SU-DHL-6 (cell line): ENCODE results near the gene GSTM2.

Experiments used
- H2AFZ ChIP-seq: fragments of 200-600 bp; sonication (generic); 2 replicates; pipeline ENCODE4 v1.6.1; 2014; ENCODE audit warnings: low read depth, mild to moderate bottlenecking, moderate library complexity, mixed read lengths, antibody characterized with exemption, low read length; ENCODE audit not compliant: severe bottlenecking
- H3F3A ChIP-seq: fragments of 200-600 bp; shearing (Covaris generic); 2 replicates; pipeline ENCODE4 v1.6.0; 2016; ENCODE audit warnings: antibody characterized with exemption, mild to moderate bottlenecking; ENCODE audit not compliant: insufficient read depth
- H3K27ac ChIP-seq: fragments of 200-600 bp; sonication (generic); 2 replicates; pipeline ENCODE4 v1.5.1; 2016; ENCODE audit warnings: low read depth, mild to moderate bottlenecking, low read length, moderate library complexity, mixed read lengths
- H3K27me3 ChIP-seq: fragments of 200-600 bp; sonication (generic), shearing (Covaris generic); 2 replicates; pipeline ENCODE4 v1.6.0; 2014; ENCODE audit warnings: mild to moderate bottlenecking, low read length
- H3K36me3 ChIP-seq: fragments of 200-600 bp; sonication (generic); 2 replicates; pipeline ENCODE4 v1.6.1; 2014; ENCODE audit warnings: mild to moderate bottlenecking, low read length, mixed read lengths
- H3K4me2 ChIP-seq: fragments of 300-600, 200-600 bp; shearing (Covaris generic), sonication (generic); 2 replicates; pipeline ENCODE4 v1.6.0; 2014; ENCODE audit warnings: low read length, low read depth, mild to moderate bottlenecking; ENCODE audit not compliant: poor library complexity, severe bottlenecking
- H3K4me3 ChIP-seq: fragments of 200-600 bp; sonication (generic); 2 replicates; pipeline ENCODE4 v1.5.1; 2014; ENCODE audit warnings: antibody characterized with exemption, low read length, mild to moderate bottlenecking, mixed read lengths; ENCODE audit not compliant: insufficient read depth, poor library complexity, severe bottlenecking
- H3K79me2 ChIP-seq: fragments of 200-600 bp; sonication (generic); 2 replicates; pipeline ENCODE4 v1.6.1; 2014; ENCODE audit warnings: mild to moderate bottlenecking, low read length, moderate library complexity; ENCODE audit not compliant: insufficient read depth
- H3K9ac ChIP-seq: fragments of 200-600 bp; sonication (generic); 2 replicates; pipeline ENCODE4 v1.7.0; 2014; ENCODE audit warnings: mild to moderate bottlenecking, low read length
- H3K9me2 ChIP-seq: fragments of 200-600 bp; sonication (generic); replicated peaks from 2 replicates; pipeline ENCODE4 v1.6.1; 2014; ENCODE audit warnings: low read length; ENCODE audit not compliant: insufficient read depth
- H3K9me3 ChIP-seq: fragments of 200-600 bp; sonication (generic); 2 replicates; pipeline ENCODE4 v1.6.1; 2014; ENCODE audit warnings: low read length, mixed read lengths; ENCODE audit not compliant: insufficient read depth
- H4K20me1 ChIP-seq: fragments of 200-600 bp; sonication (generic); 2 replicates; pipeline ENCODE4 v1.6.1; 2014; ENCODE audit warnings: low read depth, mild to moderate bottlenecking, antibody characterized with exemption, low read length, moderate library complexity, mixed read lengths
- EZH2phosphoT487 ChIP-seq: fragments of 200-600 bp; sonication (generic), shearing (Covaris generic); conservative IDR thresholded peaks from 2 replicates; pipeline ENCODE4 v1.6.1; 2018; ENCODE audit warnings: mild to moderate bottlenecking, antibody characterized with exemption, low read length, moderate library complexity, mixed read lengths
- TF ChIP-seq, protein P1 (sequence below): fragments of 200-600 bp; sonication (generic); IDR thresholded peaks from one replicate; pipeline ENCODE4 v1.5.1; 2017; ENCODE audit warnings: antibody characterized with exemption, mild to moderate bottlenecking, low read length, moderate library complexity; ENCODE audit not compliant: insufficient read depth, poor library complexity, severe bottlenecking

GSTM2 gene

GRCh38 chr1:109624201-109625010 is 43.5 kb upstream of the GSTM2 start:
- Histone ChIP-seq H3K9ac (peak overlapping the region; percentile 28; the same call in 1 of the 2 replicates), H3K79me2 (peaks cover 25% of the 10 kb centered on the region; the same call in 1 of the 2 replicates), H2AFZ (no peak overlapping the region), H4K20me1 (no peaks in the 10 kb centered on the region), H3K27ac (no peak overlapping the region), H3K9me3 (no peaks in the 10 kb centered on the region), H3K36me3 (no peaks in the 10 kb centered on the region), H3K4me3 (peak overlapping the region; percentile 8), H3F3A (no peaks in the 10 kb centered on the region), H3K27me3 (no peaks in the 10 kb centered on the region), H3K4me2 (peak overlapping the region; percentile 29), H3K9me2 (no peaks in the 10 kb centered on the region)
- no peak for TF ChIP-seq EZH2phosphoT487
- TF ChIP-seq, protein P1, sequence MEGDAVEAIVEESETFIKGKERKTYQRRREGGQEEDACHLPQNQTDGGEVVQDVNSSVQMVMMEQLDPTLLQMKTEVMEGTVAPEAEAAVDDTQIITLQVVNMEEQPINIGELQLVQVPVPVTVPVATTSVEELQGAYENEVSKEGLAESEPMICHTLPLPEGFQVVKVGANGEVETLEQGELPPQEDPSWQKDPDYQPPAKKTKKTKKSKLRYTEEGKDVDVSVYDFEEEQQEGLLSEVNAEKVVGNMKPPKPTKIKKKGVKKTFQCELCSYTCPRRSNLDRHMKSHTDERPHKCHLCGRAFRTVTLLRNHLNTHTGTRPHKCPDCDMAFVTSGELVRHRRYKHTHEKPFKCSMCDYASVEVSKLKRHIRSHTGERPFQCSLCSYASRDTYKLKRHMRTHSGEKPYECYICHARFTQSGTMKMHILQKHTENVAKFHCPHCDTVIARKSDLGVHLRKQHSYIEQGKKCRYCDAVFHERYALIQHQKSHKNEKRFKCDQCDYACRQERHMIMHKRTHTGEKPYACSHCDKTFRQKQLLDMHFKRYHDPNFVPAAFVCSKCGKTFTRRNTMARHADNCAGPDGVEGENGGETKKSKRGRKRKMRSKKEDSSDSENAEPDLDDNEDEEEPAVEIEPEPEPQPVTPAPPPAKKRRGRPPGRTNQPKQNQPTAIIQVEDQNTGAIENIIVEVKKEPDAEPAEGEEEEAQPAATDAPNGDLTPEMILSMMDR = no peak

DNA sequence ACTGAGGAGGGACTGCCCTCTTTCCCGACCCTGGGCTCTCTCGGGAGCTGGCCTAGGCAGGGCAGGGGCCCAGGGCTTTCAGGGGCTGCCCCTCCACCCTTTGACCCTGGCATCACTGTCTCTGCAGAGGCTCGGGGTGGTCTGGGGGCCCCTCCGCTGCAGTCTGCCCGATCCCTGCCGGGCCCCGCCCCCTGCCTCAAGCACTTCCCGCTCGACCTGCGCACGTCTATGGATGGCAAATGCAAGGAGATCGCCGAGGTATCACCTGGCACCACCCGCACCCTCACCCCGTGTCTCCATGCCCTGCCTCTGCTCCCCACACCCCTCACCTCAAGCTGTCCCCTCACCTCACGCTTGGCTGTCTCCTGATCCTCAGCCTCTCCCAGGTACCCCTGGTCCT is 42.7 kb upstream of the GSTM2 start:
- no peak overlapping the region for H3K4me2 ChIP-seq
- TF ChIP-seq, protein P1 = no peak
- no peak for TF ChIP-seq EZH2phosphoT487
- H3K4me3 ChIP-seq = no peak overlapping the region
- H3K9me2 ChIP-seq = no peaks in the 10 kb centered on the region
- H3K79me2 ChIP-seq = peaks cover 20% of the 10 kb centered on the region; the same call in 1 of the 2 replicates
- H3K27ac ChIP-seq = no peak overlapping the region
- no peaks in the 10 kb centered on the region for H4K20me1 ChIP-seq
- no peaks in the 10 kb centered on the region for H3K27me3 ChIP-seq
- no peak overlapping the region for H3K9ac ChIP-seq
- no peaks in the 10 kb centered on the region for H3F3A ChIP-seq
- no peak overlapping the region for H2AFZ ChIP-seq
- no peaks in the 10 kb centered on the region for H3K36me3 ChIP-seq
- H3K9me3 ChIP-seq = no peaks in the 10 kb centered on the region

- TF ChIP-seq, protein P1 = no peak
- TF ChIP-seq EZH2phosphoT487 = no peak
- Histone ChIP-seq H3K4me2 (no peak overlapping the region), H3K9ac (no peak overlapping the region), H4K20me1 (no peaks in the 10 kb centered on the region), H3F3A (no peaks in the 10 kb centered on the region), H3K79me2 (peaks cover 15% of the 10 kb centered on the region; the same call in 1 of the 2 replicates), H2AFZ (no peak overlapping the region), H3K4me3 (no peak overlapping the region), H3K27me3 (no peaks in the 10 kb centered on the region), H3K36me3 (no peaks in the 10 kb centered on the region), H3K9me3 (no peaks in the 10 kb centered on the region), H3K9me2 (no peaks in the 10 kb centered on the region), H3K27ac (no peak overlapping the region)
Observed at GRCh38 chr1:109625601-109626560, 42.0 kb upstream of the GSTM2 start.
